HUES48 (cell line): Measurements from ENCODE around the gene C16orf96.

Experiments used
- H3K27ac ChIP-seq: one replicate; pipeline ENCODE4 v1.7.0; 2013; ENCODE audit warnings: low read depth, low read length, inconsistent platforms
- H3K27me3 ChIP-seq: 2 replicates; pipeline ENCODE4 v1.6.1; 2013; ENCODE audit warnings: mild to moderate bottlenecking, low read length; ENCODE audit not compliant: control insufficient read depth, insufficient read depth
- H3K36me3 ChIP-seq: 2 replicates; pipeline ENCODE4 v1.6.1; 2013; ENCODE audit warnings: low read length; ENCODE audit not compliant: control insufficient read depth, insufficient read depth
- H3K4me1 ChIP-seq: 2 replicates; pipeline ENCODE4 v1.6.1; 2013; ENCODE audit warnings: mild to moderate bottlenecking, low read length; ENCODE audit not compliant: control insufficient read depth, insufficient read depth
- H3K4me3 ChIP-seq: 2 replicates; pipeline ENCODE4 v1.5.1; 2013; ENCODE audit warnings: mild to moderate bottlenecking, low read depth, low read length
- H3K9ac ChIP-seq: 2 replicates; pipeline ENCODE4 v1.6.1; 2013; ENCODE audit warnings: mild to moderate bottlenecking, low read depth, low read length, moderate library complexity
- H3K9me3 ChIP-seq: 2 replicates; pipeline ENCODE4 v1.6.1; 2013; ENCODE audit warnings: low read length; ENCODE audit not compliant: control insufficient read depth, insufficient read depth

Gene C16orf96

GRCh38 chr16:4588961-4589360, 32.8 kb downstream of the C16orf96 start:
- H3K27me3 ChIP-seq = no peaks in the 10 kb centered on the region
- H3K36me3 ChIP-seq = no peaks in the 10 kb centered on the region
- H3K9ac ChIP-seq = no peak overlapping the region
- no peak overlapping the region for H3K27ac ChIP-seq
- H3K9me3 ChIP-seq = no peaks in the 10 kb centered on the region
- no peak overlapping the region for H3K4me3 ChIP-seq
- H3K4me1 ChIP-seq = peaks cover 15% of the 10 kb centered on the region

- peaks cover 15% of the 10 kb centered on the region for H3K4me1 ChIP-seq
- no peaks in the 10 kb centered on the region for H3K36me3 ChIP-seq
- H3K27ac ChIP-seq = no peak overlapping the region
- H3K27me3 ChIP-seq = no peaks in the 10 kb centered on the region
- H3K9me3 ChIP-seq = no peaks in the 10 kb centered on the region
- no peak overlapping the region for H3K9ac ChIP-seq
- H3K4me3 ChIP-seq = no peak overlapping the region
Measured at GRCh38 chr16:4591191-4591590, 35.1 kb downstream of the C16orf96 start.

GRCh38 chr16:4591706-4592470, 35.7 kb downstream of the C16orf96 start:
- Histone ChIP-seq H3K36me3 (no peaks in the 10 kb centered on the region), H3K9me3 (no peaks in the 10 kb centered on the region), H3K27me3 (no peaks in the 10 kb centered on the region), H3K27ac (no peak overlapping the region), H3K9ac (no peak overlapping the region), H3K4me1 (peaks cover 15% of the 10 kb centered on the region), H3K4me3 (no peak overlapping the region)

GRCh38 chr16:4593086-4593485, 36.9 kb downstream of the C16orf96 start:
- no peaks in the 10 kb centered on the region for H3K36me3 ChIP-seq
- H3K4me1 ChIP-seq = peaks cover 15% of the 10 kb centered on the region
- no peaks in the 10 kb centered on the region for H3K9me3 ChIP-seq
- no peaks in the 10 kb centered on the region for H3K27me3 ChIP-seq
- no peak overlapping the region for H3K9ac ChIP-seq
- H3K4me3 ChIP-seq = no peak overlapping the region
- peak overlapping the region; percentile 32 for H3K27ac ChIP-seq

- Histone ChIP-seq H3K4me3 (no peak overlapping the region), H3K4me1 (peaks cover 15% of the 10 kb centered on the region), H3K9me3 (no peaks in the 10 kb centered on the region), H3K27me3 (no peaks in the 10 kb centered on the region), H3K27ac (no peak overlapping the region), H3K36me3 (no peaks in the 10 kb centered on the region), H3K9ac (no peak overlapping the region)
Measured at GRCh38 chr16:4594433-4595410, 38.6 kb downstream of the C16orf96 start.

- Histone ChIP-seq H3K4me1 (peaks cover 18% of the 10 kb centered on the region), H3K27ac (no peak overlapping the region), H3K9me3 (no peaks in the 10 kb centered on the region), H3K9ac (no peak overlapping the region), H3K27me3 (no peaks in the 10 kb centered on the region), H3K36me3 (no peaks in the 10 kb centered on the region), H3K4me3 (no peak overlapping the region)
Measured at GRCh38 chr16:4597174-4597573, 41.0 kb downstream of the C16orf96 start.

GRCh38 chr16:4599037-4599436, 42.9 kb downstream of the C16orf96 start:
- Histone ChIP-seq H3K9ac (no peak overlapping the region), H3K9me3 (no peaks in the 10 kb centered on the region), H3K4me3 (no peak overlapping the region), H3K27me3 (no peaks in the 10 kb centered on the region), H3K36me3 (no peaks in the 10 kb centered on the region), H3K27ac (no peak overlapping the region), H3K4me1 (peaks cover 5% of the 10 kb centered on the region)

- Histone ChIP-seq H3K9ac (no peak overlapping the region), H3K36me3 (no peaks in the 10 kb centered on the region), H3K27ac (no peak overlapping the region), H3K4me1 (peaks cover 3% of the 10 kb centered on the region; the same call in 1 of the 2 replicates), H3K4me3 (no peak overlapping the region), H3K9me3 (no peaks in the 10 kb centered on the region), H3K27me3 (no peaks in the 10 kb centered on the region)
Measured at GRCh38 chr16:4599545-4599944, 43.4 kb downstream of the C16orf96 start.

GRCh38 chr16:4601036-4601863, 45.1 kb downstream of the C16orf96 start:
- Histone ChIP-seq H3K4me1 (peaks cover 3% of the 10 kb centered on the region; the same call in 1 of the 2 replicates), H3K9ac (no peak overlapping the region)

GRCh38 chr16:4601864-4602186, 45.7 kb downstream of the C16orf96 start:
- H3K36me3 ChIP-seq = no peaks in the 10 kb centered on the region
- peaks cover 3% of the 10 kb centered on the region; the same call in 1 of the 2 replicates for H3K4me1 ChIP-seq
- no peaks in the 10 kb centered on the region for H3K27me3 ChIP-seq
- H3K9me3 ChIP-seq = no peaks in the 10 kb centered on the region
- no peak overlapping the region for H3K4me3 ChIP-seq
- H3K9ac ChIP-seq = no peak overlapping the region
- H3K27ac ChIP-seq = no peak overlapping the region

More at GRCh38 chr16:4601036-4601863, 45.1 kb downstream of the C16orf96 start:
- H3K27ac ChIP-seq = no peak overlapping the region
- no peaks in the 10 kb centered on the region for H3K36me3 ChIP-seq
- H3K9me3 ChIP-seq = no peaks in the 10 kb centered on the region
- H3K27me3 ChIP-seq = no peaks in the 10 kb centered on the region
- H3K4me3 ChIP-seq = no peak overlapping the region
